Activated T-cell treated with anti-CD3 and anti-CD28 coated beads, Interleukin-2, amount 50 U/mL, for 24 hours (primary cell): ENCODE measurements around the gene SPAG16.

Experiments
- DNase-seq: peaks from one replicate; pipeline ENCODE4 v3.0.0-alpha.2; 2020
- H3K27ac Mint-ChIP-seq: 2 replicates; pipeline ENCODE4 v1.8.0; 2020; ENCODE audit warnings: mild to moderate bottlenecking, mixed read lengths
- H3K27me3 Mint-ChIP-seq: 2 replicates; pipeline ENCODE4 v1.8.0; 2020; ENCODE audit warnings: mixed read lengths
- H3K36me3 Mint-ChIP-seq: 2 replicates; pipeline ENCODE4 v1.8.0; 2020; ENCODE audit warnings: low read depth, mixed read lengths
- H3K4me1 Mint-ChIP-seq: 2 replicates; pipeline ENCODE4 v1.8.0; 2020; ENCODE audit warnings: low read depth, mixed read lengths
- H3K4me3 Mint-ChIP-seq: 2 replicates; pipeline ENCODE4 v1.8.0; 2020; ENCODE audit warnings: mild to moderate bottlenecking, moderate library complexity, mixed read lengths
- H3K9me3 Mint-ChIP-seq: 2 replicates; pipeline ENCODE4 v1.8.0; 2020; ENCODE audit warnings: mixed read lengths

Gene SPAG16

GRCh38 chr2:214108598-214108997, 824.3 kb downstream of the SPAG16 start:
- Mint-ChIP-seq H3K9me3 (peaks cover 3% of the 10 kb centered on the region), H3K4me3 (no peak overlapping the region), H3K27ac (no peak overlapping the region), H3K27me3 (no peaks in the 10 kb centered on the region), H3K36me3 (no peaks in the 10 kb centered on the region), H3K4me1 (no peaks in the 10 kb centered on the region)
- no peak for DNase-seq

- Mint-ChIP-seq H3K27ac (no peak overlapping the region), H3K4me1 (no peaks in the 10 kb centered on the region), H3K9me3 (peaks cover 18% of the 10 kb centered on the region), H3K4me3 (no peak overlapping the region), H3K27me3 (no peaks in the 10 kb centered on the region), H3K36me3 (no peaks in the 10 kb centered on the region)
- DNase-seq: no peak
Measured at GRCh38 chr2:214117054-214117453, 832.8 kb downstream of the SPAG16 start.

- Mint-ChIP-seq H3K4me1 (no peaks in the 10 kb centered on the region), H3K27me3 (no peaks in the 10 kb centered on the region)
- no peak for DNase-seq
Measured at GRCh38 chr2:214126135-214126534, 841.9 kb downstream of the SPAG16 start.

GRCh38 chr2:214127170-214127569, 842.9 kb downstream of the SPAG16 start:
- H3K9me3 Mint-ChIP-seq: no peaks in the 10 kb centered on the region

More at GRCh38 chr2:214126135-214126534, 841.9 kb downstream of the SPAG16 start:
- H3K4me3 Mint-ChIP-seq: no peak overlapping the region
- H3K9me3 Mint-ChIP-seq: no peaks in the 10 kb centered on the region
- H3K27ac Mint-ChIP-seq: no peak overlapping the region
- H3K36me3 Mint-ChIP-seq: no peaks in the 10 kb centered on the region

GRCh38 chr2:214127571-214127970, 843.3 kb downstream of the SPAG16 start:
- H3K9me3 Mint-ChIP-seq: peaks cover 3% of the 10 kb centered on the region
- H3K4me3 Mint-ChIP-seq: no peak overlapping the region
- no peak overlapping the region for H3K27ac Mint-ChIP-seq
- no peaks in the 10 kb centered on the region for H3K27me3 Mint-ChIP-seq
- no peaks in the 10 kb centered on the region for H3K4me1 Mint-ChIP-seq
- no peaks in the 10 kb centered on the region for H3K36me3 Mint-ChIP-seq
- DNase-seq: no peak

More at GRCh38 chr2:214127170-214127569, 842.9 kb downstream of the SPAG16 start:
- no peaks in the 10 kb centered on the region for H3K36me3 Mint-ChIP-seq
- H3K27ac Mint-ChIP-seq: no peak overlapping the region
- no peaks in the 10 kb centered on the region for H3K27me3 Mint-ChIP-seq
- no peak for DNase-seq
- H3K4me1 Mint-ChIP-seq: no peaks in the 10 kb centered on the region
- H3K4me3 Mint-ChIP-seq: no peak overlapping the region

GRCh38 chr2:214128040-214128439, 843.8 kb downstream of the SPAG16 start:
- no peaks in the 10 kb centered on the region for H3K27me3 Mint-ChIP-seq
- no peak for DNase-seq
- H3K4me3 Mint-ChIP-seq: no peak overlapping the region
- no peaks in the 10 kb centered on the region for H3K36me3 Mint-ChIP-seq
- peaks cover 3% of the 10 kb centered on the region for H3K9me3 Mint-ChIP-seq
- no peak overlapping the region for H3K27ac Mint-ChIP-seq
- H3K4me1 Mint-ChIP-seq: no peaks in the 10 kb centered on the region

- DNase-seq: no peak
- Mint-ChIP-seq H3K27me3 (no peaks in the 10 kb centered on the region), H3K4me3 (no peak overlapping the region), H3K27ac (no peak overlapping the region), H3K9me3 (peaks cover 3% of the 10 kb centered on the region), H3K4me1 (no peaks in the 10 kb centered on the region), H3K36me3 (no peaks in the 10 kb centered on the region)
Measured at GRCh38 chr2:214130114-214130513, 845.9 kb downstream of the SPAG16 start.

GRCh38 chr2:214135966-214136365, 851.7 kb downstream of the SPAG16 start:
- Mint-ChIP-seq H3K27me3 (no peaks in the 10 kb centered on the region), H3K9me3 (peaks cover 3% of the 10 kb centered on the region), H3K4me1 (no peaks in the 10 kb centered on the region), H3K27ac (no peak overlapping the region), H3K36me3 (no peaks in the 10 kb centered on the region), H3K4me3 (no peak overlapping the region)
- DNase-seq: no peak

GRCh38 chr2:214138779-214139178, 854.5 kb downstream of the SPAG16 start:
- Mint-ChIP-seq H3K4me1 (no peaks in the 10 kb centered on the region), H3K27me3 (no peaks in the 10 kb centered on the region), H3K9me3 (no peaks in the 10 kb centered on the region)

GRCh38 chr2:214139630-214140284, 855.5 kb downstream of the SPAG16 start:
- DNase-seq: no peak
- no peaks in the 10 kb centered on the region for H3K4me1 Mint-ChIP-seq
- H3K27ac Mint-ChIP-seq: no peak overlapping the region
- H3K9me3 Mint-ChIP-seq: no peaks in the 10 kb centered on the region
- H3K4me3 Mint-ChIP-seq: no peak overlapping the region
- no peaks in the 10 kb centered on the region for H3K36me3 Mint-ChIP-seq
- no peaks in the 10 kb centered on the region for H3K27me3 Mint-ChIP-seq

More at GRCh38 chr2:214138779-214139178, 854.5 kb downstream of the SPAG16 start:
- no peak for DNase-seq
- H3K27ac Mint-ChIP-seq: no peak overlapping the region
- no peak overlapping the region for H3K4me3 Mint-ChIP-seq
- H3K36me3 Mint-ChIP-seq: no peaks in the 10 kb centered on the region

- no peaks in the 10 kb centered on the region for H3K27me3 Mint-ChIP-seq
Measured at GRCh38 chr2:214156971-214157370, 872.7 kb downstream of the SPAG16 start.

GRCh38 chr2:214158851-214159250, 874.6 kb downstream of the SPAG16 start:
- no peaks in the 10 kb centered on the region for H3K27me3 Mint-ChIP-seq
- H3K27ac Mint-ChIP-seq: no peak overlapping the region
- H3K36me3 Mint-ChIP-seq: no peaks in the 10 kb centered on the region
- no peak for DNase-seq
- no peak overlapping the region for H3K4me3 Mint-ChIP-seq
- no peaks in the 10 kb centered on the region for H3K4me1 Mint-ChIP-seq
- H3K9me3 Mint-ChIP-seq: no peaks in the 10 kb centered on the region

More at GRCh38 chr2:214156971-214157370, 872.7 kb downstream of the SPAG16 start:
- Mint-ChIP-seq H3K27ac (no peak overlapping the region), H3K4me1 (no peaks in the 10 kb centered on the region), H3K36me3 (no peaks in the 10 kb centered on the region), H3K4me3 (no peak overlapping the region), H3K9me3 (no peaks in the 10 kb centered on the region)
- DNase-seq: no peak

- Mint-ChIP-seq H3K27me3 (no peaks in the 10 kb centered on the region), H3K27ac (no peak overlapping the region)
Measured at GRCh38 chr2:214169281-214169680, 885.0 kb downstream of the SPAG16 start.

GRCh38 chr2:214169736-214170135, 885.5 kb downstream of the SPAG16 start:
- Mint-ChIP-seq H3K27me3 (no peaks in the 10 kb centered on the region), H3K9me3 (no peaks in the 10 kb centered on the region), H3K27ac (no peak overlapping the region), H3K4me1 (no peaks in the 10 kb centered on the region), H3K36me3 (no peaks in the 10 kb centered on the region), H3K4me3 (no peak overlapping the region)
- no peak for DNase-seq

More at GRCh38 chr2:214169281-214169680, 885.0 kb downstream of the SPAG16 start:
- no peaks in the 10 kb centered on the region for H3K9me3 Mint-ChIP-seq
- H3K4me3 Mint-ChIP-seq: no peak overlapping the region
- H3K4me1 Mint-ChIP-seq: no peaks in the 10 kb centered on the region
- no peaks in the 10 kb centered on the region for H3K36me3 Mint-ChIP-seq
- no peak for DNase-seq

GRCh38 chr2:214174563-214174962, 890.3 kb downstream of the SPAG16 start:
- H3K9me3 Mint-ChIP-seq: no peaks in the 10 kb centered on the region
- no peak overlapping the region for H3K4me3 Mint-ChIP-seq
- no peak overlapping the region for H3K27ac Mint-ChIP-seq
- no peaks in the 10 kb centered on the region for H3K4me1 Mint-ChIP-seq
- no peak for DNase-seq
- no peaks in the 10 kb centered on the region for H3K27me3 Mint-ChIP-seq
- H3K36me3 Mint-ChIP-seq: no peaks in the 10 kb centered on the region

GRCh38 chr2:214180071-214180470, 895.8 kb downstream of the SPAG16 start:
- H3K36me3 Mint-ChIP-seq: no peaks in the 10 kb centered on the region
- H3K27me3 Mint-ChIP-seq: no peaks in the 10 kb centered on the region
- no peak overlapping the region for H3K27ac Mint-ChIP-seq
- no peak overlapping the region for H3K4me3 Mint-ChIP-seq
- DNase-seq: no peak
- H3K4me1 Mint-ChIP-seq: no peaks in the 10 kb centered on the region
- no peaks in the 10 kb centered on the region for H3K9me3 Mint-ChIP-seq
